CD1c-positive myeloid dendritic cell (primary cell): Measurements from ENCODE around the gene LPO.

Experiments
- DNase-seq: peaks from one replicate; pipeline ENCODE4 v3.0.0-alpha.2; 2016; ENCODE audit errors: extremely low spot score

LPO gene

GRCh38 chr17:58229384-58229783 is 9.0 kb upstream of the LPO start:
- DNase-seq = no peak

DNA sequence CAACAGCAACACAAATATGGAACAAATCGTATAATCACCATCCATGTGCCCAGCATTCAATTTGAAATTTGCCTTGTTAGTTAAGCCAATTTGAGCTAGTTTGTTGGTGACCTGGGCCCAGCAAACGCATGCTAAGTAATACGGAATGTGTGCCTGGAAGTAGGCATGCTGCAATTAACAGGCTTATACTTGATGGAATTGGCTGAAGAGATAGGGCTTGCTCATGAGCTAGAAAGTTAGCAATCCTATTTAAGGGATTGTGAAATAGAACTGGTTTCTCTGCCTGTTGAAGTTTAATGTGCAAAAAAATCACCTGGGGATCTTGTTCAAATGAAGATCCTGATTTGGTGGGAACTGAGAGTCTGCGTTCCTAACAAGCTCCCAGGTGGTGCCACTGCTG is 8.5 kb upstream of the LPO start:
- DNase-seq = no peak

- peak; percentile 75 for DNase-seq
Observed at GRCh38 chr17:58231641-58232040, 6.7 kb upstream of the LPO start.

DNA sequence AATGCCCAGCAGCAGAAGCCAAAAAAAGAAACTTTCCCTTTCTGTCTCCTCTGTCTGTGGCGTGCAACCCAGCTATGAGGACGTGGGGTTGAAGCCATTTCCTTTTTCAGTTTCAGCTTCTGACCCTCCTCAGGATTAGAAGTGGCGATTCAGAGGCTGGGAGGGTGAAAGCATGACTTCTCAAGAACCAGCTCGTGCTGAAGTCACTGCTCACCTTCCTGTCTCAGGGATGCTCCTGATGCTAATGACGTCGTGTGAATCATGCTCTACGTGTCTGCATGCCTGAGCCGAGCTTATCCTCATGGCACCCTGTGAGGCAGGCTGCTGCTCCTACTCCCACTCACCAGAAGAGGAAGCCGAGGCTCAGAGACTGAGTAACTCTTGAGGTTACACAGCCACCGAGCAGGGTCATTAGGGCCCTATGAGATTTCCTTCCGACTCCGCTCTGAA is 5.7 kb upstream of the LPO start:
- peak; percentile 97 for DNase-seq

DNA sequence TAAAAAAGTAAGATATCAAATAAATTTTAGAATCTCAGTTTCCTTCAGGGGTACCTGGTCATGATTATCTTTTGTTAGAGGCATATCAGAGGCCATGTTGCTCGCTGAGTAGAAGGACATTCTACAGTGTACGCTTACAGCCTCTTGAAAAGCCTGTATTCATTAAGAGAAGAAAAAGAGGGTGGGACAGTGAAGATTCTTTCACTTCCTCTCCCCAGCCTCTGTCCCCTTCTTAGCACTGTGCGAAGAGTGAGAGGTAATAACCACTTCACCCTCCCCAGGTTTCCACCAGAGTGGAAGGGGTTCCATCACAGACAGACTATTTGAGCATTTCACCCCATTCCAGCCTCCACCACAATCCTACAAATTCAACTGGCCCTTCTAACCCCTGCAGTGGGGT is 4.8 kb upstream of the LPO start:
- peak; percentile 76 for DNase-seq

- DNase-seq = no peak
Observed at GRCh38 chr17:58234512-58234911, 3.9 kb upstream of the LPO start.

- no peak for DNase-seq
Observed at GRCh38 chr17:58235821-58236220, 2.6 kb upstream of the LPO start.

DNA sequence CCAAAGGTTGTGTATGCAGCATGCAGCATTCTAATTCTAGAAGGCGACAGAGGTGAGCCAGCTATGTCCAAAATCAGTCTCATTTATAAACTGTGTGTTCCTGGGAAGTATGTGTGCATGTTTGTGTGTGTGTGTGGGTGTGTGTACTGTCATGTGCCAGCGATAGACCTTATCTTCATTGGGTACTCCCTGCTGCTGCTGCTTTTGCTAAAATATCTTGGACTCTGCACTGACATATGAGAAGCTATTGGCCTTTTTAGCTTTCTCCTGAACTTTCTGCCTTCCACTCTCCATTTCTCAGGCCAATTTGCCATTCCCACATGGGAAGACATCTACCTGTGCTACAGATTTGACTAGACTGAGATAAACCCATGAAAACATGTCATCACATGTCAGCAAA is 2.0 kb upstream of the LPO start:
- no peak for DNase-seq

DNA sequence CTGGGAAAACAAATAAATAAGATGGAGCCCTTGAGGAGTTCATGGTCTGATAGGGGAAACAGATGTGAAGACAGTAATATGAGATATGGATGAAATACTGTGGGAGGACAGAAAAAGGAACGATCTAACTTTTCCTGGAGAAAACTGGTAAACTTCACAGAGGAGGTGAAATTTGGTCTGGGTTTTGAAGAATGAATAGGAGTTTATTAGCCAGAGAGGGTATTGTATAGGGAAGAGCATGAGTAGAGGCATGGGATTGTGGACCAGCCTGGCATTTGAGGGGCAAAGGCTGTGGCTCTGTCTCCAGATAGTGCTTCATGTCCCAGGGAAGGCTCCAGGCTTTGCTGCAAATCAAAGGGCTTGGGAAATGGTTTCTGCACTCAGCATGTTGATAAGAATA is 1.6 kb downstream of the LPO start:
- DNase-seq = no peak

DNA sequence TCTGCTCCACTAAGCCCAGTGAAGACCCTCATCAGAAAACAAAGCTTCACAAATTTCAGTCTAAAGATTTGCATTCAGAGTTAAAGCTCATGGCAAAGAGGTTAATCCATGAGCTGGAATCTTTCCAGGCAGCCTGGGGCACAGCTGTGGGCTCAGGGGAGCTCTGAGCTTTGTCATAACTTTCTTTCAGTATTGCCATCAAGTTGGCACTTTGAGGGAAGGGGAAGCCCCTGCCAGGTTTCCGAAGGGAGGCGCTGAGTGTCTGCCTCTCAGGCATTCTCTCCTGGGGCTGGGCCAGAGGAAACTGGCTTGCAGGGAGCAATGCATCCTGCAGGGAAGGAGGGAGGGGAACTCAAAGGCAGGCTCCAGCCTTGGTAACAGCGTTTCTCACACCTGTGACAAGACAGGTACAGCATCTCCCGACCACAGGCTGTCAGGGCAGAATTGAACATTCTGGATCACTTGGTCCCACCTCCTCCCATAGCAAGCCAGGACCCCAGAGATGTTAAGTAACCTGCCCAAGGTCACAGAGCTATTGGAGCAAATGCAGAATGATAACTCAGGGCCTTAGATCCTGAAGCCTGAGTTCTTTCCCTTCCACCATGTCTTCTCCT is 3.9 kb downstream of the LPO start:
- DNase-seq = no peak

DNA sequence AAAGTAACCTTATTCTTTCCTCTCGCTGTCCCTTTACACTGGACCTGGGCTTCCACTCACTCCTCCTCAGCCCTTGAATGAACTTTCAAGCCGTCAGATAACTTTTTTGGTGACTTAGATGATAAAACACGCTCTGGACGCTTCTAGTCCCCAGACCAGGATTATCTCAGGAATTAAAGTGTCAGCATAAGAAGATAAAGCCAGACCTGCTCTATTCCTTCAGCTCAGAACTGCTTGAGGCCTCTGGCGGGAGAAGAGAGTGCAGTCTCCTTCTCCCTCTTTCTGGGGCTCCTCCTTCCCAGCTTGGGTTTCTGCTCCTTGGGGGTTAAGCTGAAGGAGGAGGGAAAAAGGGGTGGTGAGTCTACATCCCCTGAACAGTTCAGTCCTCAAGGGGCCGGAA is 6.6 kb downstream of the LPO start:
- DNase-seq = no peak

DNA sequence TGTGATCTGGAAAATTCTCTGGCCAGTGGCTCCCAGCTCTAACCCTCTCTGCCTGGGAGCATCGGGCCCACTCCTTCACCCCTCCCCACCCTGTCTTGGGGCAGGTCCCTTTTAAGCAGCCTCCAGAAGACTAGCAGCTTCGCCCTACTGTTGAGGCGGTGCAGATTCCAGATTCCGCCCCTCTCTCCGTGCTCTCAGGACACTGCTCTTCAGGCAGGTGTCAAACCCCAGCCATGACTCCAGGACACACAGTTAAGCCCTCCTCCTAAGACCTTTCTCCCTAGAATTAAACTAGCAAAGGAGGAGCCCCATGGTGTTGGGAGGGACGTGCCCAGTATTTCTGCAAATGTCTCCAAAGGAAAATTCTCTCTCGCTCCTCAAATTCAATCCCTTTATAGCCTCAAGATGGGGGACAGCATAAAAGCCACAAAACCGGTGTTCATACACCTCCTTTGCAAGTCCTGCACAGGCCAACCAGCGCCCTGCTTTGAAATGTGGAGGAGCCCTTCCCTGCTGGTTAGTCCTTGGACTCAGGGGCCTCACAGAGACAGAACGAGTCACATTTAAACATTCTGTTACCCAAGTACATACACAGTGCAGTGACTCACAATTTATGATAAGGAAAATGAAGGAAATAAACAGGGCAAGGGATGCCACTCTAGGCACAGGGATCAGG is 7.2 kb downstream of the LPO start:
- DNase-seq = no peak

DNA sequence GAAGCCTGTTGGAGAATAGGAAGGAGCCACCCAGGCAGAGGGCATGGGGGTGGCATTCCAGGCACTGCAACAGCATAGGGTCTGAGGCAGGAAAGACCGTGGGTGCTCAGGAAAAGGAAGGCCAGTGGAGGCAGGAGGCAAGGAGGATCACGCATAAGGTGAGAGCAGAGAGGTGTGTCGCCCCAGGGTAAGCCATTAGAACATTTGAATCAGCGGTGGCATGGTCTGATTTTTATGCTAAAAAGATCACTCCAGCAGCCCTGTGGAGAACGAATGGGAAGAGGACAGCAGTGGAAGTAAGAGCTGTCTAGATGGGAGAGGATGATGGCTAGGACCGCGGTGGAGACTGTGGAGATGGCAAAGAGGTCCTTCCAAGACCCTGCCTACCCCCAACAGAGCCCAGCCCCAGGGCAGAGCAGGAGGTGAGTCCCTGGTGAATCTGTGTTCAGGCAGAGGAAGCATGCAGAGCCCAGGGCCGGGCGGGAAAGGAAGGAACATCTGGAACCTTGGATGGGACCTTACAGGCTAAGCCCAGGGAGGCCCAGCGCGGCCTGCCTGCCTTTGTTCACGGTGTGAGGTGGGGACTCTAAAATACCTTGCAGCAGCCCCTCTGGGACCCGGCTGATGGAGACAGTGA is 7.8 kb downstream of the LPO start:
- no peak for DNase-seq

DNA sequence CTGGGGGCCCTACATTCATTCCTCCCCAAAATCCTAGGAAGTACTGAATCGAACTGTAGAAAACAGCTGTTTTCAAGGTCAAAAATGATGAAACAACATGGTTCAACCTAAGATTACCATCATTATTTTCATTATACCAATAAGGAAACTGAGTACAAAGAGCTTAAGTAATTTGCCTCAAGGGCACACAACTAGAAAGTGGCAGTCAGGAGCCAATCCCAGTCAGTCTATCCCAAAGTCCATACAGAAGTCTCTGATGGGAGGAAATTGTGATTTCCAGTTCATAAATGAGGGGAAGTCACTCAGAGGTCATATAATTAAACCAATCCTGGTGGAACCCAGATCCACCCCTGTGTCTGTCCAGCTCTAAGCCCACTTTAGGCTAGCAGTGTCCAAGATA is 8.4 kb downstream of the LPO start:
- DNase-seq = no peak

DNA sequence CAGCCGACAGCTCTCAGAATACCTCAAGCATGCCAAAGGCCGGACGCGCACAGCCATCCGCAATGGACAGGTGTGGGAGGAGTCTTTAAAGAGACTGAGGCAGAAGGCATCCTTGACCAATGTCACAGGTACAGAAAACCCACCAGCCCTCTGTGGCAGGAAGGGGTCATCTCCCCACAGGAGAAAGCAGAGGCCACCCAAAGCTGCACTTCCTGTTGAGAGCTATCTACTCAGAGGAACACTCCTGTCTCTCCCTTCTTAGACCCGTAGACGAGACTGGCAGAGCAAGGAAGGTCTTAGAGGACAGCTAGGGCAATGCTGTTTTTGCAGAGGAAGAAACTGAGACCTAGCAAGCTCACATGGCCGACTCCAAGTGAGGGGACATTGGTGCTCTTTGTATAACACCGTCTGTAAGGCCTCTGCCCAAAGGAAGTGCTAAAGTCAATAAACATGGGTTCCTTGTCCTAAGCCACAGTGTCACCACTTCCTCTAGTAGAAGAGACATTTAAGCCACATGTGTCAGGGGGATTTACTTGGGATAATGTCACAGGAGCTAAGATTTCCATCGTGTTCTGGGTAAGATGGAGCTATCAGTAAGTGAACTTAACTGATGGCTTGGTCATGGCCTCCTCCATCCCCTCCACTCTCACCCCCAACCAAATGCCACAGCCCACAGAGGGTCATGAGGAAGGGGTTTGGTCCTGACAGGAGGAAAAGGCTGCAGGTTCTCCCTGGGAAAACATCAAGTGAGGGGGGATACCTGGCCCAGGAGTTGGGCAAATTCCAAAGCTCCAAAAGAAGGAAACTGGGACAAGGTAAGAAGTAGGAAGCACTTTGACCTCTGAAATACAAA is 9.4 kb downstream of the LPO start:
- DNase-seq = peak; percentile 20

DNA sequence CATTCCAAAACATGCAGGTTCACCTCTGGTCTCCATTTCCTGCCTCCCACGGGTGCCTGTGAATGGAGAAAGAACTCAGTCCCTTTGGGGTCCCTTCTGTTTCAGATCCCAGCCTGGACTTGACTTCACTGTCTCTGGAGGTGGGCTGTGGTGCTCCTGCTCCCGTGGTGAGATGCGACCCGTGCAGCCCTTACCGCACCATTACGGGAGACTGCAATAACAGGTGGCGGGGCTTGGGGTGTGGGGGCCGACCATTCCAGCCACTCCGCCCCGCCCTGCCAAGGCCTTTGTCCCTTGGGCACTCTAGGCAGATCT is 10.5 kb downstream of the LPO start:
- DNase-seq = no peak

- DNase-seq = peak; percentile 78
Observed at GRCh38 chr17:58249270-58250133, 11.1 kb downstream of the LPO start.

DNA sequence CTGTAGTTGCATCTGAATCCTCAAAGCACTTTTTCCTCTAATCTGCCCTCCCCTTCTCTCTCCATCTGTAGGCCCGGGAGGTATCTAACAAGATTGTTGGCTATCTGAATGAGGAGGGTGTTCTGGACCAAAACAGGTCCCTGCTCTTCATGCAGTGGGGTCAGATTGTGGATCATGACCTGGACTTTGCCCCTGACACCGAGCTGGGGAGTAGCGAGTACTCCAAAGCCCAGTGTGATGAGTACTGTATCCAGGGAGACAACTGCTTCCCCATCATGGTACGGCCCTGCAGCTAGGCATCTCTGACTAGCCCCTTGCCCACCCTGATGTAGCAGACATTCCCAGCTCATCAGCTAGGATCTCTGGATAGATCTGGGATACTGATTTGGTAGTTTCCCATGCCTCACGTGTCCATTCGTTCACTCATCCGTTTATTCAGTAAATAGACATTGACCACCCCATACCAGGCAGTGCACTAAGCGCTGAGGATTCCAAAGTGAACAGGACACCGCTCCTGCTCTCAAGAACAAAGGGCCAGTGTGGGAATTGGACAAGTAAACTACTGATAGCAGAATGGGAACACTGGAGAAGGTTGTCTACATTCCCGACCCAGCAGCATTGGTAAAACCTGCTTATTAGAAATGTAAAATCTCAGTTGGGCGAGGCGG is 12.1 kb downstream of the LPO start:
- no peak for DNase-seq

DNA sequence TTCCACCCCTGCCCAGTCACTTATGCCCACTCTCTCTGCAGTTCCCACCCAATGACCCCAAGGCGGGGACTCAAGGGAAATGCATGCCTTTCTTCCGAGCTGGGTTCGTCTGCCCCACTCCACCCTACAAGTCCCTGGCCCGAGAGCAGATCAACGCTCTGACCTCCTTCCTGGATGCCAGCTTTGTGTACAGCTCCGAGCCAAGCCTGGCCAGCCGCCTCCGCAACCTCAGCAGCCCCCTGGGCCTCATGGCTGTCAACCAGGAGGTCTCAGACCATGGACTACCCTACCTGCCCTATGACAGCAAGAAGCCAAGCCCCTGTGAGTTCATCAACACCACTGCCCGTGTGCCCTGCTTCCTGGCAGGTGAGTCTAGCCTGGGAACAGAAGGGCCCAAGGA is 13.8 kb downstream of the LPO start:
- DNase-seq = no peak

GRCh38 chr17:58253082-58253481 is 14.7 kb downstream of the LPO start:
- no peak for DNase-seq

DNA sequence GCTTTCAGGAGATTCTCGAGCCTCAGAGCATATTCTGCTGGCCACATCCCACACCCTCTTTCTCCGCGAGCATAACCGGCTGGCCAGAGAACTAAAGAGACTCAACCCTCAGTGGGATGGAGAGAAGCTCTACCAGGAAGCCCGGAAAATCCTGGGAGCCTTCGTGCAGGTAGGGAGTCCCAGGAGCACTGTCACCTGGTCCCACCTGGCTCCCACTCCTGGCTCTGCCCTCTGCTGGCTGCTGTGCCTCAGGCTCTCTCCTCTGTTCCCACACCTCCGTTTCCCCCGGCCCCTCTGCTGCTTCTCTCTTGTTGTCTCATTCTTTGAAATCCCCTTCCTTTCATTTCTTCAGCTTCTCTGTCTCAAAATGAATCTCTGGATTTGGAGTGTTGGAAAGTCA is 16.4 kb downstream of the LPO start:
- no peak for DNase-seq
